Fibroblast of lung (primary cell): ENCODE results near the gene VEPH1. TPM values are rescaled to one million over a fixed set of nuclear protein-coding genes. Genes with fewer than 3 reads are reported as not detected.

ENCODE experiments used
- DNase-seq, 2 donors: peaks; one replicate each; pipeline versions ENCODE4 v3.0.0 to v3.0.0-alpha.2; 2010; ENCODE audit warnings: low read depth in 2 of 2
- H2AFZ ChIP-seq: 2 replicates; pipeline ENCODE4 v1.5.1; 2012; ENCODE audit warnings: low read length, control low read depth, inconsistent platforms
- H3K27ac ChIP-seq: 2 replicates; pipeline ENCODE4 v1.5.1; 2011; ENCODE audit warnings: low read length, control low read depth; ENCODE audit not compliant: insufficient read depth
- H3K27me3 ChIP-seq: 2 replicates; pipeline ENCODE4 v1.5.1; 2011; ENCODE audit warnings: mild to moderate bottlenecking, low read length; ENCODE audit not compliant: control insufficient read depth, insufficient read depth
- H3K36me3 ChIP-seq: 2 replicates; pipeline ENCODE4 v1.5.1; 2011; ENCODE audit warnings: low read length; ENCODE audit not compliant: control insufficient read depth, insufficient read depth
- H3K4me1 ChIP-seq: 2 replicates; pipeline ENCODE4 v1.5.1; 2011; ENCODE audit warnings: low read length; ENCODE audit not compliant: control insufficient read depth, insufficient read depth; ENCODE audit errors: extremely low read depth
- H3K4me2 ChIP-seq: 2 replicates; pipeline ENCODE4 v1.5.1; 2011; ENCODE audit warnings: low read length, control low read depth; ENCODE audit not compliant: insufficient read depth; ENCODE audit errors: extremely low read depth
- H3K4me3 ChIP-seq, 4 experiments: fragments of 200-600 bp in 1 of 4; sonication (generic) in 1 of 4; replicated peaks in 1 of 4; 2 replicates each; pipeline ENCODE4 v1.5.1; 2011 to 2016; ENCODE audit warnings: low read length in 4 of 4, low read depth in 3 of 4, mild to moderate bottlenecking in 3 of 4, control low read depth in 2 of 4, inconsistent platforms in 1 of 4, mixed read lengths in 1 of 4; ENCODE audit not compliant: insufficient read depth in 1 of 4; ENCODE audit errors: control extremely low read depth in 1 of 4
- H3K79me2 ChIP-seq: 2 replicates; pipeline ENCODE4 v1.5.1; 2012; ENCODE audit warnings: mild to moderate bottlenecking, low read length, inconsistent platforms; ENCODE audit not compliant: control insufficient read depth, insufficient read depth
- H3K9ac ChIP-seq: 2 replicates; pipeline ENCODE4 v1.5.1; 2011; ENCODE audit warnings: mild to moderate bottlenecking, low read length, control low read depth; ENCODE audit not compliant: insufficient read depth
- H3K9me3 ChIP-seq: 2 replicates; pipeline ENCODE4 v1.5.1; 2012; ENCODE audit warnings: low read depth, low read length; ENCODE audit not compliant: control insufficient read depth, insufficient read depth
- H4K20me1 ChIP-seq: 2 replicates; pipeline ENCODE4 v1.5.1; 2011; ENCODE audit warnings: low read length; ENCODE audit not compliant: control insufficient read depth, insufficient read depth; ENCODE audit errors: extremely low read depth
- CTCF ChIP-seq, 2 donors: IDR thresholded peaks in 1 of 2; conservative IDR thresholded peaks in 1 of 2; 1 replicate in 1 of 2; 2 replicates in 1 of 2; pipeline ENCODE4 v1.5.1; 2011 to 2012; ENCODE audit warnings: low read length in 2 of 2, control low read depth in 1 of 2, inconsistent platforms in 1 of 2, low read depth in 1 of 2, mild to moderate bottlenecking in 1 of 2
- EZH2 ChIP-seq: IDR thresholded peaks from 2 replicates; pipeline ENCODE4 v1.5.1; 2012; ENCODE audit warnings: low read length, control low read depth, mild to moderate bottlenecking; ENCODE audit errors: missing control alignments
- polyA plus RNA-seq, 2 donors: library from polyadenylated mRNA; depleted of rRNA in 1 of 2; stranded (reverse) in 1 of 2; unstranded in 1 of 2; fragments of >200 nt; gene quantifications; 2 replicates each; pipeline ENCODE4 v1.2.1, GENCODE V29; 2011 to 2012; ENCODE audit warnings: missing spikeins in 1 of 2
- total RNA-seq: library from RNA; depleted of rRNA; stranded (reverse); fragments of >200 nt; gene quantifications from 2 replicates; pipeline ENCODE4 v1.2.1, GENCODE V29; 2014

The VEPH1 gene
- total and polyA plus RNA-seq, 2 donors (not counting 1 experiment from before 2014, with no cell fraction given), result 13.1 to 34.7 TPM

- Histone ChIP-seq H3K9me3 (no peaks in the 10 kb centered on the region), H3K4me1 (peaks cover 5% of the 10 kb centered on the region), H2AFZ (no peak overlapping the region), H3K4me2 (no peak overlapping the region), H3K79me2 (peaks cover 4% of the 10 kb centered on the region), H3K27ac (no peak overlapping the region), H3K27me3 (no peaks in the 10 kb centered on the region), H3K9ac (no peak overlapping the region), H3K36me3 (peaks cover 4% of the 10 kb centered on the region), H3K4me3 (no peak overlapping the region), H4K20me1 (no peaks in the 10 kb centered on the region)
- peak; percentile 58 to 81 for DNase-seq
- TF ChIP-seq CTCF (conservative IDR thresholded peaks at IDR 0.05 in 1 of 2, IDR thresholded peaks at IDR 0.05 in 1 of 2; ENCODE audit: low read depth in 1 of 2, low read length in 2 of 2) (peak; percentile 82 to 90), EZH2 (no peak)
Observed at GRCh38 chr3:157447026-157447694, 56.1 kb downstream of the VEPH1 start.

- Histone ChIP-seq H3K79me2 (peaks cover 13% of the 10 kb centered on the region), H3K4me3 (no peak overlapping the region), H3K27ac (no peak overlapping the region), H2AFZ (no peak overlapping the region), H4K20me1 (no peaks in the 10 kb centered on the region), H3K27me3 (no peaks in the 10 kb centered on the region), H3K36me3 (peaks cover 5% of the 10 kb centered on the region), H3K4me2 (no peak overlapping the region), H3K4me1 (peaks cover 7% of the 10 kb centered on the region), H3K9ac (no peak overlapping the region), H3K9me3 (no peaks in the 10 kb centered on the region)
- peak in 1 of 2 donors; percentile 94 for DNase-seq
- TF ChIP-seq CTCF (conservative IDR thresholded peaks at IDR 0.05 in 1 of 2, IDR thresholded peaks at IDR 0.05 in 1 of 2; ENCODE audit: low read depth in 1 of 2, low read length in 2 of 2) (no peak), EZH2 (no peak)
Observed at GRCh38 chr3:157445857-157446256, 57.4 kb downstream of the VEPH1 start.

GRCh38 chr3:157444797-157445184 lies 58.4 kb downstream of the VEPH1 start:
- Histone ChIP-seq H3K4me3 (no peak overlapping the region), H3K79me2 (peaks cover 24% of the 10 kb centered on the region), H4K20me1 (no peaks in the 10 kb centered on the region), H3K27me3 (no peaks in the 10 kb centered on the region), H3K9ac (no peak overlapping the region), H3K4me1 (peaks cover 7% of the 10 kb centered on the region), H3K27ac (no peak overlapping the region), H2AFZ (no peak overlapping the region), H3K9me3 (no peaks in the 10 kb centered on the region), H3K36me3 (peaks cover 5% of the 10 kb centered on the region), H3K4me2 (no peak overlapping the region)
- TF ChIP-seq EZH2 (no peak), CTCF (conservative IDR thresholded peaks at IDR 0.05 in 1 of 2, IDR thresholded peaks at IDR 0.05 in 1 of 2; ENCODE audit: low read depth in 1 of 2, low read length in 2 of 2) (no peak)
- DNase-seq, result no peak
